MM.1S (cell line): ENCODE data around the gene AKAP4.

Experiments used
- DNase-seq: peaks from one replicate; pipeline ENCODE4 v3.0.0-alpha.2; 2015
- H2AFZ ChIP-seq: fragments of 300-600 bp; sonication (generic); 2 replicates; pipeline ENCODE4 v1.6.0; 2016; ENCODE audit warnings: antibody characterized with exemption, low read length
- H3F3A ChIP-seq: fragments of 300-600 bp; sonication (generic); 2 replicates; pipeline ENCODE4 v1.6.1; 2016; ENCODE audit warnings: mild to moderate bottlenecking, antibody characterized with exemption, low read length, moderate library complexity, mixed read lengths; ENCODE audit not compliant: insufficient read depth
- H3K27ac ChIP-seq: fragments of 300-600 bp; sonication (generic); 2 replicates; pipeline ENCODE4 v1.5.1; 2016; ENCODE audit warnings: mild to moderate bottlenecking, low read length
- H3K27me3 ChIP-seq: fragments of 300-600 bp; sonication (generic); replicated peaks from 2 replicates; pipeline ENCODE4 v1.6.0; 2016; ENCODE audit warnings: low read length; ENCODE audit not compliant: insufficient read depth
- H3K36me3 ChIP-seq: fragments of 300-600 bp; sonication (generic); replicated peaks from 2 replicates; pipeline ENCODE4 v1.6.1; 2016; ENCODE audit warnings: mild to moderate bottlenecking, low read length, mixed read lengths; ENCODE audit not compliant: insufficient read depth
- H3K4me1 ChIP-seq: fragments of 300-600 bp; sonication (generic); 2 replicates; pipeline ENCODE4 v1.6.1; 2016; ENCODE audit warnings: low read length, mixed read lengths
- H3K4me2 ChIP-seq: fragments of 300-600 bp; sonication (generic); 2 replicates; pipeline ENCODE4 v1.6.0; 2016; ENCODE audit warnings: low read depth, low read length
- H3K4me3 ChIP-seq: fragments of 300-600 bp; sonication (generic); 2 replicates; pipeline ENCODE4 v1.5.1; 2016; ENCODE audit warnings: low read length, mixed read lengths
- H3K79me2 ChIP-seq: fragments of 300-600 bp; sonication (generic); 2 replicates; pipeline ENCODE4 v1.6.1; 2016; ENCODE audit warnings: mixed run types, low read length, mixed read lengths
- H3K9ac ChIP-seq: fragments of 300-600 bp; sonication (generic); 2 replicates; pipeline ENCODE4 v1.6.1; 2016; ENCODE audit warnings: low read length, mixed read lengths
- H3K9me2 ChIP-seq: fragments of 300-600 bp; sonication (generic); replicated peaks from 2 replicates; pipeline ENCODE4 v1.6.1; 2016; ENCODE audit warnings: mild to moderate bottlenecking, low read length, mixed read lengths; ENCODE audit not compliant: insufficient read depth
- H3K9me3 ChIP-seq: fragments of 300-600 bp; sonication (generic); replicated peaks from 2 replicates; pipeline ENCODE4 v1.6.1; 2016; ENCODE audit warnings: mild to moderate bottlenecking, low read length, mixed read lengths; ENCODE audit not compliant: insufficient read depth
- H4K20me1 ChIP-seq: fragments of 300-600 bp; sonication (generic); 2 replicates; pipeline ENCODE4 v1.6.1; 2016; ENCODE audit warnings: mild to moderate bottlenecking, low read length, moderate library complexity, mixed read lengths; ENCODE audit not compliant: insufficient read depth
- EZH2 ChIP-seq: fragments of 300-600 bp; sonication (generic); optimal IDR thresholded peaks from 2 replicates; pipeline ENCODE3; 2017; ENCODE audit warnings: low read depth, mild to moderate bottlenecking, antibody characterized with exemption, low read length, mixed read lengths
- EZH2phosphoT487 ChIP-seq: fragments of 300-600 bp; sonication (generic); IDR thresholded peaks from 2 replicates; pipeline ENCODE4 v1.6.1; 2018; ENCODE audit warnings: antibody characterized with exemption, low read length
- TF ChIP-seq, protein P1 (sequence below): fragments of 300-600 bp; sonication (generic); IDR thresholded peaks from 2 replicates; pipeline ENCODE4 v1.5.1; 2016; ENCODE audit warnings: antibody characterized with exemption, low read length, mixed read lengths

Gene AKAP4

DNA sequence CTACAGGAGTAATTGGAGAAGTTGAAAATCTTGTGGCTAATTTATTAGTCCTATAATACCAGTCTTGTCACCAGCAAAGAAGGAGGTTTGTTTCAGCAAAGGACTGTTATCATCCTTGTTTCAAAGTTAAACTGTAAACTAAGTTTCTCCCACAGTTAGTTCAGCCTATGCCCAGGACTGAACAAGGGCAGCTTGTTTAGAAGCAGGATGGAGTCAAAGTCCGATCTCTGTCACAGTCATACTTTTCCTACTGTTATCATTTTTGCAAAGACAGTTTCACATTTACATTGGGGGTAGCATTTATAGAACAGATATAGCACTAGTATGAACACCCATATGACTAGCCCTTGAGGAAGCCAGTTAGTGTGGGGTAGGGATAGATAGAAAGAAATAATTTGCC, 46.4 kb downstream of the AKAP4 start:
- Histone ChIP-seq H3K36me3 (no peaks in the 10 kb centered on the region), H4K20me1 (no peaks in the 10 kb centered on the region), H3K4me3 (no peak overlapping the region), H3K4me1 (no peaks in the 10 kb centered on the region), H3K9me2 (no peaks in the 10 kb centered on the region), H3F3A (no peaks in the 10 kb centered on the region), H3K9ac (no peak overlapping the region), H3K27me3 (no peaks in the 10 kb centered on the region), H2AFZ (no peak overlapping the region), H3K9me3 (no peaks in the 10 kb centered on the region), H3K4me2 (no peak overlapping the region), H3K27ac (no peak overlapping the region), H3K79me2 (no peaks in the 10 kb centered on the region)
- DNase-seq, result no peak
- TF ChIP-seq EZH2phosphoT487, result no peak
- TF ChIP-seq, protein P1, sequence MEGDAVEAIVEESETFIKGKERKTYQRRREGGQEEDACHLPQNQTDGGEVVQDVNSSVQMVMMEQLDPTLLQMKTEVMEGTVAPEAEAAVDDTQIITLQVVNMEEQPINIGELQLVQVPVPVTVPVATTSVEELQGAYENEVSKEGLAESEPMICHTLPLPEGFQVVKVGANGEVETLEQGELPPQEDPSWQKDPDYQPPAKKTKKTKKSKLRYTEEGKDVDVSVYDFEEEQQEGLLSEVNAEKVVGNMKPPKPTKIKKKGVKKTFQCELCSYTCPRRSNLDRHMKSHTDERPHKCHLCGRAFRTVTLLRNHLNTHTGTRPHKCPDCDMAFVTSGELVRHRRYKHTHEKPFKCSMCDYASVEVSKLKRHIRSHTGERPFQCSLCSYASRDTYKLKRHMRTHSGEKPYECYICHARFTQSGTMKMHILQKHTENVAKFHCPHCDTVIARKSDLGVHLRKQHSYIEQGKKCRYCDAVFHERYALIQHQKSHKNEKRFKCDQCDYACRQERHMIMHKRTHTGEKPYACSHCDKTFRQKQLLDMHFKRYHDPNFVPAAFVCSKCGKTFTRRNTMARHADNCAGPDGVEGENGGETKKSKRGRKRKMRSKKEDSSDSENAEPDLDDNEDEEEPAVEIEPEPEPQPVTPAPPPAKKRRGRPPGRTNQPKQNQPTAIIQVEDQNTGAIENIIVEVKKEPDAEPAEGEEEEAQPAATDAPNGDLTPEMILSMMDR, result no peak
- TF ChIP-seq EZH2, result no peak

GRCh38 chrX:50152456-50152855, 48.4 kb downstream of the AKAP4 start:
- no peaks in the 10 kb centered on the region for H3K4me1 ChIP-seq

DNA sequence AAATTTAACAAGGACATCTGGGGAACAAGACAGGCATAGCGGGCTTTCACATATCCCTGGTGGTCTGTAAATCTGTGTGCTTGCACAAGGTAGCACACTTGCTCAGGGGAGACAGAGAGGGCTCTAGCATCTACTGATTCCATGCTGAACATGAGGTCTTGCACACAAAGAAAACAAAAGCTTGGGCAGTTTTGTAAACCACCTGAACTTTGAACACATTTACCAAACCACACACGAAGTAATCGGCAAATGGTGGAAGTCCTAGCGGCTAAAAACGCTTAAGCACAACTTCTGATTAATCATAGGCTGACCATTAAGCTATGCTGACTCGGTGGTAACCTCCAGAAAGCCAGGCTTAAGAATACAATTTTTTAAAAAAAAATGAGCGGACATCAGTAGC, 52.8 kb downstream of the AKAP4 start:
- Histone ChIP-seq H3K27me3 (no peaks in the 10 kb centered on the region), H3K4me1 (no peaks in the 10 kb centered on the region)

More at GRCh38 chrX:50152456-50152855, 48.4 kb downstream of the AKAP4 start:
- H3K79me2 ChIP-seq, result no peaks in the 10 kb centered on the region
- no peaks in the 10 kb centered on the region for H3K36me3 ChIP-seq
- no peak for DNase-seq
- no peak overlapping the region for H3K4me2 ChIP-seq
- no peak overlapping the region for H3K4me3 ChIP-seq
- no peaks in the 10 kb centered on the region for H3F3A ChIP-seq
- H3K9ac ChIP-seq, result no peak overlapping the region
- no peak overlapping the region for H2AFZ ChIP-seq
- no peaks in the 10 kb centered on the region for H3K9me3 ChIP-seq
- H3K27ac ChIP-seq, result no peak overlapping the region
- H4K20me1 ChIP-seq, result no peaks in the 10 kb centered on the region
- no peaks in the 10 kb centered on the region for H3K9me2 ChIP-seq
- no peaks in the 10 kb centered on the region for H3K27me3 ChIP-seq
- TF ChIP-seq EZH2 (no peak), EZH2phosphoT487 (no peak)

More for the DNA sequence above, 52.8 kb downstream of the AKAP4 start:
- Histone ChIP-seq H3K36me3 (no peaks in the 10 kb centered on the region), H3K9me3 (no peaks in the 10 kb centered on the region), H3K4me2 (no peak overlapping the region), H2AFZ (no peak overlapping the region), H4K20me1 (no peaks in the 10 kb centered on the region), H3K9ac (no peak overlapping the region), H3K27ac (no peak overlapping the region), H3K4me3 (no peak overlapping the region), H3F3A (no peaks in the 10 kb centered on the region), H3K9me2 (no peaks in the 10 kb centered on the region), H3K79me2 (no peaks in the 10 kb centered on the region)
- no peak for DNase-seq
- TF ChIP-seq EZH2 (no peak), EZH2phosphoT487 (no peak)
- TF ChIP-seq, protein P1, result no peak
